Measurements from ENCODE around the gene AGAP1. TPM values are rescaled to one million over a fixed set of nuclear protein-coding genes. Genes with fewer than 3 reads are reported as not detected.

AGAP1 gene
- total RNA-seq, 1 donor from 2014 or later, result 43.9 TPM

DNA sequence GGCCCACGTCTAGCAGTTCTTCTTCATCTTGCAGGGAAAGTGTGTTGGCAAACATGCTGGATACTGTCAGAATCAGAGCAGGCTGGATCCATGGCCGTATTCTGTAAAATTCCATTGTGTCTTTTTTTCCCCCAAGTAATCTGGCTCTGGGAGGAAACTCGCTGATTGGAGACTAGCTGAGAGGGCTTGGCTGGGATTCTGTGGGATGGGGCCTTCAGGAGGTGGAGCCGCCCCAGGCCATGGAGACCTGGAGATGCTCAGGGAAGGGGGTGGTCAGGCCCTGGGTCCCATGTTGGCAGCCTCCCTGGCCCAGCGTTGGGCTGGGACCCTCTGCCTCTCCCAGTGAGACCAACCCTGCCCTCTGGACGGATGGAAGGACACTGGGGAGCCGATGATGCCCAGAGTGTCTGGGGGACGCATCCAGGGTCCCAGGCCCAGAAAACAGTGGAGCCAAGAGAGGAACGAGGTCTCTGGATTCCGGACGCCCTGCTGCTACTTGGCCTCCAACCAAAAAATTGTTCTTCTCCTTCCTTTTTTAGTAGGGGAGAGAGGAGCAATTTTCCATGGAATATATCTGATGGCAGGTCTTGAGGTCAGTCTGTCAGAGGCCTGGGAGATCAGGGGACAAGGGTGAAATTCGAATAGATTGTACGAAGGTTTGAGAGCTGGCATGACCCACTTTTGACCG is 114.5 kb downstream of the AGAP1 start:
- H3K9me3 Mint-ChIP-seq (ENCODE audit: unreplicated experiment), result no peaks in the 10 kb centered on the region
- DNase-seq (ENCODE audit: low spot score), result no peak
- H3K4me1 Mint-ChIP-seq (ENCODE audit: unreplicated experiment), result no peaks in the 10 kb centered on the region
- no peaks in the 10 kb centered on the region for H3K36me3 Mint-ChIP-seq (ENCODE audit: low read depth, unreplicated experiment)
- no peak overlapping the region for H3K27ac Mint-ChIP-seq (ENCODE audit: unreplicated experiment)
- no peak overlapping the region for H3K4me3 Mint-ChIP-seq (ENCODE audit: unreplicated experiment)
- TF ChIP-seq, protein P1, sequence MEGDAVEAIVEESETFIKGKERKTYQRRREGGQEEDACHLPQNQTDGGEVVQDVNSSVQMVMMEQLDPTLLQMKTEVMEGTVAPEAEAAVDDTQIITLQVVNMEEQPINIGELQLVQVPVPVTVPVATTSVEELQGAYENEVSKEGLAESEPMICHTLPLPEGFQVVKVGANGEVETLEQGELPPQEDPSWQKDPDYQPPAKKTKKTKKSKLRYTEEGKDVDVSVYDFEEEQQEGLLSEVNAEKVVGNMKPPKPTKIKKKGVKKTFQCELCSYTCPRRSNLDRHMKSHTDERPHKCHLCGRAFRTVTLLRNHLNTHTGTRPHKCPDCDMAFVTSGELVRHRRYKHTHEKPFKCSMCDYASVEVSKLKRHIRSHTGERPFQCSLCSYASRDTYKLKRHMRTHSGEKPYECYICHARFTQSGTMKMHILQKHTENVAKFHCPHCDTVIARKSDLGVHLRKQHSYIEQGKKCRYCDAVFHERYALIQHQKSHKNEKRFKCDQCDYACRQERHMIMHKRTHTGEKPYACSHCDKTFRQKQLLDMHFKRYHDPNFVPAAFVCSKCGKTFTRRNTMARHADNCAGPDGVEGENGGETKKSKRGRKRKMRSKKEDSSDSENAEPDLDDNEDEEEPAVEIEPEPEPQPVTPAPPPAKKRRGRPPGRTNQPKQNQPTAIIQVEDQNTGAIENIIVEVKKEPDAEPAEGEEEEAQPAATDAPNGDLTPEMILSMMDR (IDR thresholded peaks at IDR 0.05; ENCODE audit: unreplicated experiment), result no peak
- H3K27me3 Mint-ChIP-seq (ENCODE audit: unreplicated experiment), result peaks cover 2% of the 10 kb centered on the region

DNA sequence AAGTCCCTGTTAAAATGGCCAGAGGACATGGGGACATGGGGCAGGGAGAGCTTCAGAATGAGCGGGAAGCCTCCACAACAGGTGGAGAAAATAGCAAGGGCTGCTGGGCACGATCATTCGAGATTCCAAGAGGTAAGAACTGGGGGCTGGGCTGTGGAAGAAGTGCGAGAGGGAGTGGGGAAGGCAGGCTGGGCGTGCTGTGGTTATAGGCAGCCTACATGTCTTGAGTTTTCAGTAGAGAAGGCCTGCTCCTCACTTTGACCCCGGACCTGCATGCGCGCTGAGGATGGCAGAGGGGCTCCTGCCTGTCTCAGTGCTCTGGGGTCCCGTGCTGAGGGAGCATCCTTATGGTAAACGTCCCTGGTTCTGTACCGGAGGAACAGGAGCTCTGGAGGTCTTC is 115.5 kb downstream of the AGAP1 start:
- Mint-ChIP-seq H3K9me3 (ENCODE audit: unreplicated experiment) (no peaks in the 10 kb centered on the region), H3K4me3 (ENCODE audit: unreplicated experiment) (no peak overlapping the region), H3K36me3 (ENCODE audit: low read depth, unreplicated experiment) (no peaks in the 10 kb centered on the region), H3K27ac (ENCODE audit: unreplicated experiment) (no peak overlapping the region), H3K27me3 (ENCODE audit: unreplicated experiment) (peaks cover 2% of the 10 kb centered on the region), H3K4me1 (ENCODE audit: unreplicated experiment) (no peaks in the 10 kb centered on the region)
- no peak for DNase-seq (ENCODE audit: low spot score)
- TF ChIP-seq, protein P1 (IDR thresholded peaks at IDR 0.05; ENCODE audit: unreplicated experiment), result no peak

DNA sequence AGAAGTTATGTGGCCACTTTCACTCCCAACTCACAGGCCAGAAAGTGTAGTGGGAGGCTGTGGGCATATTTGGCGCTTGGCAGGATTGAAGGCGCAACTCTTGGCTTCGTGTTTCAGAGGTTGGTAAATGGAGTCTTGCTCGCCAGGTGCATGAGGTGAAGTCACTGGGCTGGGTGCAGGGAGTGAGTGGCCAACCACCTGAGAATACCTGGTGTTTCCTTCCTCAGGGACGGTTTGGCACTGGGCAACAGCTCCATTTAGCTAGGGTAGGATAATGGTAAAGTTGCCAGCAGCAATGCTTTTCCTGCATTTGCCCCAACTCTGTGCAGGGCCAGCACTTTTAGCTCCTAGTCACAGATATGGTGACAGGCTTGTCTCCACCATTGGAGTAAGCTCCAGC is 115.9 kb downstream of the AGAP1 start:
- no peaks in the 10 kb centered on the region for H3K4me1 Mint-ChIP-seq (ENCODE audit: unreplicated experiment)
- no peak for DNase-seq (ENCODE audit: low spot score)
- peaks cover 2% of the 10 kb centered on the region for H3K27me3 Mint-ChIP-seq (ENCODE audit: unreplicated experiment)
- TF ChIP-seq, protein P1 (IDR thresholded peaks at IDR 0.05; ENCODE audit: unreplicated experiment), result no peak
- H3K36me3 Mint-ChIP-seq (ENCODE audit: low read depth, unreplicated experiment), result no peaks in the 10 kb centered on the region
- no peaks in the 10 kb centered on the region for H3K9me3 Mint-ChIP-seq (ENCODE audit: unreplicated experiment)
- no peak overlapping the region for H3K4me3 Mint-ChIP-seq (ENCODE audit: unreplicated experiment)
- H3K27ac Mint-ChIP-seq (ENCODE audit: unreplicated experiment), result no peak overlapping the region

DNA sequence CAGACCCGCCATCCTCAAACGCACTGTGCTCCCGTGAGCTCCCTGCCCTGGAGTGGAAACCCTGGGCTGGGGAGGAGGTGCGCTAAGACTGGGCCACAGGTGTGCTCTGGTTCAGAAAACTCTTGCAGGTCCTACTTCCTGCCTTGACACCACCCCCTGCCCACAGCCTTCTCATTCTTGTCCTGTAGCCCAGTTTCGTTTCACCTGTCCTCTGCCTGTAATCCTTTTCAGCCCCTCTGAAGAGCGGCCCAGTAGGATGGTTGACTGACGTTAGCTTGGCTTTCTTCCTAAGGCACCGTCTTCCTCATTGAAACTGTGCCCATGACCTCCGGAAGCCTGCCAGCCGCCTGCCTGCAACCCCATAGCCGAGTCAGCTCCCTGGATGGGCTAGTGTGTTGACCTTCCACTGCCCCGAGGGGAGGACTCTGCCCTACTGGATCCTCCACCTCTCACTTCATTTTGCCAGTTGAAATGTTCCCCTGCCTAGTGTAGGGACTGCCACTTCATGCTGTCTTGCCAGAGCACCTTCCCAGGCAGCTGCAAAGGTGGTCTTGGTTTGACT is 116.9 kb downstream of the AGAP1 start:
- H3K27me3 Mint-ChIP-seq (ENCODE audit: unreplicated experiment), result peaks cover 2% of the 10 kb centered on the region
- no peaks in the 10 kb centered on the region for H3K9me3 Mint-ChIP-seq (ENCODE audit: unreplicated experiment)
- H3K36me3 Mint-ChIP-seq (ENCODE audit: low read depth, unreplicated experiment), result no peaks in the 10 kb centered on the region
- H3K4me3 Mint-ChIP-seq (ENCODE audit: unreplicated experiment), result no peak overlapping the region
- no peak for DNase-seq (ENCODE audit: low spot score)
- no peaks in the 10 kb centered on the region for H3K4me1 Mint-ChIP-seq (ENCODE audit: unreplicated experiment)
- TF ChIP-seq, protein P1 (IDR thresholded peaks at IDR 0.05; ENCODE audit: unreplicated experiment), result no peak
- H3K27ac Mint-ChIP-seq (ENCODE audit: unreplicated experiment), result no peak overlapping the region

DNA sequence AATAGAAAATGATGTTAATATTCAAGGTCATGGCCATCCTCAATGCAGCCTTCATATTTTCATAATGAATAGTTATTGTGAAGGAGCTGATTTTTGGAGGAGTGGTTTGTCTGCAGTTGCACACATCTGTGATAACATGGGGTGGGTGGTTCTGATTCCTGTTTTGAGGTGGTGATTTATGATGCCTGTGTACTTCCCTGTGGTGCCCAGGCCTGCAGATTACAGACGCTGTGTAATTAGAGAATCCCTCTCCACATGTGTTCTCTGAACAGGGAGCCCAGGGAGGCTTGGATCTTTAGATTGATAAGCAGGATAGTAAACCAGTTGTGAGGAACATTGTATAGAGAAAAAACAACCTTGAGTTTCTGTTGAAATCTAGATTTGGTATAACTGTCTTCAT is 117.5 kb downstream of the AGAP1 start:
- Mint-ChIP-seq H3K9me3 (ENCODE audit: unreplicated experiment) (no peaks in the 10 kb centered on the region), H3K27ac (ENCODE audit: unreplicated experiment) (no peak overlapping the region), H3K4me1 (ENCODE audit: unreplicated experiment) (no peaks in the 10 kb centered on the region), H3K27me3 (ENCODE audit: unreplicated experiment) (peaks cover 2% of the 10 kb centered on the region), H3K36me3 (ENCODE audit: low read depth, unreplicated experiment) (no peaks in the 10 kb centered on the region), H3K4me3 (ENCODE audit: unreplicated experiment) (no peak overlapping the region)
- TF ChIP-seq, protein P1 (IDR thresholded peaks at IDR 0.05; ENCODE audit: unreplicated experiment), result no peak
- no peak for DNase-seq (ENCODE audit: low spot score)
